SU-DHL-6 (cell line): ENCODE measurements around the gene NXPH3.

ENCODE experiments used
- CTCF ChIP-seq: fragments of 200-600 bp; sonication (generic); IDR thresholded peaks from one replicate; pipeline ENCODE4 v1.5.1; 2017; ENCODE audit warnings: antibody characterized with exemption, mild to moderate bottlenecking, low read length, moderate library complexity; ENCODE audit not compliant: insufficient read depth, poor library complexity, severe bottlenecking
- EZH2phosphoT487 ChIP-seq: fragments of 200-600 bp; sonication (generic), shearing (Covaris generic); conservative IDR thresholded peaks from 2 replicates; pipeline ENCODE4 v1.6.1; 2018; ENCODE audit warnings: mild to moderate bottlenecking, antibody characterized with exemption, low read length, moderate library complexity, mixed read lengths

- TF ChIP-seq CTCF (no peak), EZH2phosphoT487 (no peak)
Measured at GRCh38 chr17:49555495-49556222, 20.0 kb upstream of the NXPH3 start.
